Measurements from ENCODE around the gene PDE4C.
A peak's percentile ranks its signal among the peaks of the same experiment; 100 is the strongest.
"Not testable (repeated sequence)": the region's sequence is repeated elsewhere in the genome, so short reads cannot be mapped to it uniquely, and the experiment has no call there.

The PDE4C gene

GRCh38 chr19:18218600-18218999 lies 7.6 kb downstream of the PDE4C start:
- DNase-seq (ENCODE audit: low spot score): no peak
- in situ Hi-C loops (cut with MboI; ENCODE audit: low sequenced_read_pairs, unreplicated experiment): no loop called here
- TF ChIP-seq CTCF (IDR thresholded peaks at IDR 0.05; ENCODE audit: borderline replicate concordance, control extremely low read depth, extremely low read depth, insufficient read depth, missing control alignments): no peak

GRCh38 chr19:18218159-18218558 lies 8.1 kb downstream of the PDE4C start:
- TF ChIP-seq CTCF (IDR thresholded peaks at IDR 0.05; ENCODE audit: borderline replicate concordance, control extremely low read depth, extremely low read depth, insufficient read depth, missing control alignments): no peak
- in situ Hi-C loops (cut with MboI; ENCODE audit: low sequenced_read_pairs, unreplicated experiment): no loop called here
- DNase-seq (ENCODE audit: low spot score): no peak

- in situ Hi-C loops (cut with MboI; ENCODE audit: low sequenced_read_pairs, unreplicated experiment): no loop called here
- DNase-seq (ENCODE audit: low spot score): no peak
- TF ChIP-seq CTCF (IDR thresholded peaks at IDR 0.05; ENCODE audit: borderline replicate concordance, control extremely low read depth, extremely low read depth, insufficient read depth, missing control alignments): no peak
These were observed 9.4 kb downstream of the PDE4C start for GRCh38 chr19:18216789-18217188.

GRCh38 chr19:18214779-18215433 lies 11.3 kb downstream of the PDE4C start:
- no peak for TF ChIP-seq CTCF (IDR thresholded peaks at IDR 0.05; ENCODE audit: borderline replicate concordance, control extremely low read depth, extremely low read depth, insufficient read depth, missing control alignments)
- no peak for DNase-seq (ENCODE audit: low spot score)
- in situ Hi-C loops (cut with MboI; ENCODE audit: low sequenced_read_pairs, unreplicated experiment): no loop called here

GRCh38 chr19:18211683-18212082 lies 14.6 kb downstream of the PDE4C start:
- in situ Hi-C loops (cut with MboI; ENCODE audit: low sequenced_read_pairs, unreplicated experiment): no loop called here
- DNase-seq (ENCODE audit: low spot score): no peak

GRCh38 chr19:18209912-18210311 lies 16.3 kb downstream of the PDE4C start:
- DNase-seq (ENCODE audit: low spot score); in situ Hi-C loops (cut with MboI; ENCODE audit: low sequenced_read_pairs, unreplicated experiment): not testable (repeated sequence)

More at GRCh38 chr19:18211683-18212082, 14.6 kb downstream of the PDE4C start:
- no peak for TF ChIP-seq CTCF (IDR thresholded peaks at IDR 0.05; ENCODE audit: borderline replicate concordance, control extremely low read depth, extremely low read depth, insufficient read depth, missing control alignments)

GRCh38 chr19:18208098-18208951 lies 17.9 kb downstream of the PDE4C start:
- in situ Hi-C loops (cut with MboI; ENCODE audit: low sequenced_read_pairs, unreplicated experiment): no loop called here
- DNase-seq (ENCODE audit: low spot score): peak; percentile 74
- TF ChIP-seq CTCF (IDR thresholded peaks at IDR 0.05; ENCODE audit: borderline replicate concordance, control extremely low read depth, extremely low read depth, insufficient read depth, missing control alignments): peak; percentile 52
